Neural progenitor cell (in vitro differentiated cells): ENCODE results near the gene ADH6.

Experiments
- CTCF ChIP-seq: fragments of 200-600 bp; sonication (generic); IDR thresholded peaks from 2 replicates; pipeline ENCODE4 v1.5.1; 2017; ENCODE audit warnings: antibody characterized with exemption, mild to moderate bottlenecking
- EZH2 ChIP-seq: fragments of 200-600 bp; sonication (generic); IDR thresholded peaks from 2 replicates; pipeline ENCODE4 v1.6.1; 2017; ENCODE audit warnings: antibody characterized with exemption, mild to moderate bottlenecking, moderate library complexity
- EZH2phosphoT487 ChIP-seq: fragments of 200-600 bp; sonication (generic); IDR thresholded peaks from 2 replicates; pipeline ENCODE4 v1.6.1; 2017; ENCODE audit warnings: antibody characterized with exemption

- TF ChIP-seq CTCF (no peak), EZH2 (no peak), EZH2phosphoT487 (no peak)
Observed at GRCh38 chr4:99219072-99219471, at the start of gene ADH6.
